Dermis microvascular lymphatic vessel endothelial cell (primary cell): ENCODE measurements around the gene DNAJB2. TPM values are rescaled to one million over a fixed set of nuclear protein-coding genes. Genes with fewer than 3 reads are reported as not detected.
"Not testable (repeated sequence)": the region's sequence is repeated elsewhere in the genome, so short reads cannot be mapped to it uniquely, and the experiment has no call there.

Experiments
- DNase-seq, 2 donors: peaks; one replicate each; pipeline versions ENCODE4 v3.0.0 to v3.0.0-alpha.2; 2010; ENCODE audit warnings: low read depth in 2 of 2
- total RNA-seq: library from RNA; depleted of rRNA; stranded (reverse); fragments of >200 nt; gene quantifications from 2 replicates; pipeline ENCODE4 v1.2.1, GENCODE V29; 2014

DNAJB2 gene
- total RNA-seq, 1 donor from 2014 or later = 15.4 TPM

DNA sequence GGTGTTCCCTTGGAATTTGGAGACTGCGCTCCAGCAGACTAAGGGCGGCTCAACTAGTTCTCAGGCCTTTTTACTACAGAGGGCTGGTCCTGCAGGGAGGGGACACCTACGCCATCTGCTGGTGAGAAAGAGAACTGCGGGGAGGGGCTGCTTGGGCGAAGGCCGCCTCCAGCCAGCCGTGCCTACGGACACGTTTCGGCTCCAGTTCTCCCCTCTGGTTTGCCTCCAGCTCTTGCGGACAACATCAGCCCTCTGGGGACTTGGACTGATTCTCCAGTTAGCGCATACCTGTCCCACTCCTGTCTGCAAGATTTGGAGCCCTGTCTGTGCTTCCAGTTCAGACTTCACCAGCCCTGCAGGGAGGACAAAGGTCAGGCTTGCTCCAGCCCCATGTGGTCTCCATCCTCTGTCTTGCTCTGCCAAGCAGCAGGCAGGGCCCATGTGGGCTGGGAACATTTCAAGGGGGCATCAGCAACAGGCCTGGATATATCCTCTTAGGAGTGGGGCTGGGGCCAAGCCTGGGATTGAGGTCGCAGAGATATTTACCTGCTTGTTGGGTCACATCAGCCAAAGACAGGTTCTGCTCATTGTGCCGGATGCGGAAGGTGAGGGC lies 19.7 kb downstream of the DNAJB2 start:
- DNase-seq = peak in 1 of 2 donors; percentile 65

- DNase-seq = no peak
These were observed 20.2 kb downstream of the DNAJB2 start for GRCh38 chr2:219299372-219299760.

DNA sequence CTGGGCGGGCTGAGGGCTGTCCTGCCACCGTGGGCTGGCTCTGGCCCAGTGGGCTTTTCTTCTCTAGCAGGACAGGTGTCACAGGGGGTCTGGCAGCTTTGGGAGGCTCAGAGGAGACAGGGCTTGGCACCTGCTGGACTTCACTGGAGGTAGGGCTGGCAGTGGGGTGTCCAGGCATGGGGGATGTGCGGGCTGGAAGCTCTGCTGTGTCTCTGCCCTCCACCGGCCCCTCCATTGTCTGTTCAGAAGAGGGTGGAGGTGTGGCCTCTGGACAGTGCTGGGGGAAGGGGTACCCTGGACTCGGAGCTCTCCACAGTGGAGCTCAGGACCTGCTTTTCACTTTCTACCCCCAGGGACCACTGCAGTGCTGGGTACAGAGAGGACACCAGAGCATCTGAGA lies 20.9 kb downstream of the DNAJB2 start:
- no peak for DNase-seq

DNA sequence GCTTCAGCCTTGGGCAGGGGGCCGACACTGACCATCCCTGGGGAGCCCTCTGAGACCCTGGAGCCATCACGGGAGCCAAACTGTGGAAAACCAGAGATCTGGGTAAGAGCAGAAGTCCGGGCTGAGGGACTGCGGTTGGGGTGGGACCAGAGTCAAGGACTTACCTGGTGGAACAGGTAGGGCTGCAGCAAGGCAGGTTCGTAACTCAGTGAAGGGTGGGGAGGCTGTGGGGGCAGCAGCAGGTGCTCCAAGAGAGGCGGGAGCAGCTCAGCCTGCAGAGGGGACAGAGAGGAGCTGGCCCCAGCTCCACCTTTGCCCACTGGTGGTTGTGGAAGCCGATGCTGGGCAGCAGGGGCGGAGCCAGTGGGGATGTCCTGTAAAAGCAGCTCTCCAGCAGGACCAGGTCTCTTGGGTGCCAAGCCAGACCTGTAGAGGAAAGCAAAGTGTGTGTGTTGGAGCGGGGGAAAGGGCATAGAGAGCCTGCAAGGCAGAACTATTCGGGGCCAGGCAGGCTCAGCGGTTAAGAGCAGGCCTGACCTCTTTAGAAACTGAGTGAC lies 23.3 kb downstream of the DNAJB2 start:
- DNase-seq = no peak

DNA sequence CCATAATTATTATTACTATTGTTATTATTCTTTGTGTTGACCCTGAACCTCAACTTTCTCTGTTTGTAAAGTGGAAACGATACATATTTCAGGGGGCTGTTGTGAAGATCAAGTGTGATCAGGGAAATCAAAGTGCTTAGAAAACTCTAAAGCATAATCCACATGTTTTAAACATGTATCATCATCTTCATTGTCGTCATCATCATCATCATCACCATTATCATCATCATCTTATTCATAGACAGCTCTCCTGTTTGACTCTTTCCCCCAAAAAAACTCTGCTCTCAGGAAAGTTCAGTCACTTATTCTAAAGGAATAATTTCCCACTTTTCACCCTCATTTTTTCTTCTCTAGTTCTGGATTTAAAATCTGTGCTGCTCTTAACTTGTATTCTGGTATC lies 25.1 kb downstream of the DNAJB2 start:
- DNase-seq = no peak

- DNase-seq = no peak
These were observed 26.9 kb downstream of the DNAJB2 start for GRCh38 chr2:219306047-219306446.

DNA sequence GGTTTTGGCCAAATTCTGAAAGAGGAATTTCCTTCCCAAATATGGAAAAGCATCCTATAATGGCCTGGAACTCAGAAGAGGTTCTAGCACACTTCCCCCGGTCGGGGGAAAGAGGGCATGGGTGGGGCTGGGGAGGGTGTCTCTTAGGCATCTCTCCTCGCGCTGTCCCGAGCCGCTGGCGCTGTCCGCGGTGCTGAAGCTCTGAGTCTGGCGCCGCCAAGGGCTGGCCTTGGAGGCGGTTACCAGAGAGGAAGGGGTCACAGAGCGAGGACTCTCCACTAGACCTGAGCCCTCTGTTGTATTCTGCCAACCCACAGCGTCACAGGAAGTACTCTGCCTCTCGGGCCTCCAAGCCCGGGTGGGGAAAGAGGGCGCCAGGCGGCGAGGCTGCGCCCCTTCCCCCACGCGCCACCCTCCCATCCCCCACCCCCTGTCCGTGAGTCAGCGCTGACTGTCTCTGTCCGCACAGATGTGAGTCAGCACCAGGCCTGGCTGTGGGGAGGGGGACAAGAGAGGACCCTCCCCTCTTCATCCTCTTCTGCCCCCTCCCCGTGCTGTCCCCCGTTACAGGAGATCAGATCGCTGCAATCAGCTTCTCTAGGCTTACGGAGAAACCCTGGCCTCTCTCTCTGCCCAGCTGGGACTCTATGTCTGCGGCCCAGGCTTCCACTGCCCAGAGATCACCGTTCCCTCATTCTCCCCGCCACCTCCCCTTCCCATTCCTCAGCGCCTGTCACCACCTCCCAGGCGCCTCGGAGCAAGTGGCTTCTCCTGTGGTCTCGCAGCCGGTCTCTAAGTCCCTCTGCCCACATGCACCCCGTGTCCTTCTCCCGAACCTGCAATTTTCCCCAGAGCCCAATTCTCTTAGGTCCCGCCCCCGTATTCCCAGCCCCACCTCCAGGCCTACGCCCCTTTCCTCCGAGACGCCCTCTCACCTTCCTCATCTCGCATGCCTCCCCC lies 29.3 kb downstream of the DNAJB2 start:
- peak; percentile 10 to 50 for DNase-seq

- no peak for DNase-seq
These were observed 30.1 kb downstream of the DNAJB2 start, which contains the start of gene PTPRN for GRCh38 chr2:219309278-219309677. Gene PTPRN (minus strand): TSS chr2:219309401. CDS start chr2:219309332, 69 bp downstream.

GRCh38 chr2:219312683-219313263 lies 33.6 kb downstream of the DNAJB2 start:
- not testable (repeated sequence) for DNase-seq

GRCh38 chr2:219314804-219315468 lies 35.8 kb downstream of the DNAJB2 start:
- DNase-seq = no peak

- no peak for DNase-seq
These were observed 44.3 kb downstream of the DNAJB2 start for GRCh38 chr2:219323434-219323833.

DNA sequence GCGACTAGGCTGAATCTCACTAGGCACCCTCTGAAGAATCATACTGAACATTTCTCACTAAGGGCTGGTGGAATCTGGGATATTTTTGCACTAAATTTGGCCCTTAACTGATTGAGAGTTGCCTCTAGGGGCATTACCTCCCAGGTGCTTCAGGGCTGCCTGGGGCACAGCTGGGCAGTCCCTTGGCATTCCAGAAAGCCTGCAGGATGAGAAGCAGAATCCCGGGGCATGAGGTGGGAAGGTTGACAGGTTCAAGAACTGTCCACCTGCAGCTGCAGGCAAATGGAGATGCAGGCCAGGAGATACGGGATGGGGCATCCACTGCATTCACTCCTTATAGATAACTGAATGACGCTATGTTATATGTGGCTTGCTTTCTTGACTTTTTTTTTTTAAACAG lies 46.0 kb downstream of the DNAJB2 start:
- DNase-seq = no peak

- DNase-seq = no peak
These were observed 46.6 kb downstream of the DNAJB2 start for GRCh38 chr2:219325657-219326315.

DNA sequence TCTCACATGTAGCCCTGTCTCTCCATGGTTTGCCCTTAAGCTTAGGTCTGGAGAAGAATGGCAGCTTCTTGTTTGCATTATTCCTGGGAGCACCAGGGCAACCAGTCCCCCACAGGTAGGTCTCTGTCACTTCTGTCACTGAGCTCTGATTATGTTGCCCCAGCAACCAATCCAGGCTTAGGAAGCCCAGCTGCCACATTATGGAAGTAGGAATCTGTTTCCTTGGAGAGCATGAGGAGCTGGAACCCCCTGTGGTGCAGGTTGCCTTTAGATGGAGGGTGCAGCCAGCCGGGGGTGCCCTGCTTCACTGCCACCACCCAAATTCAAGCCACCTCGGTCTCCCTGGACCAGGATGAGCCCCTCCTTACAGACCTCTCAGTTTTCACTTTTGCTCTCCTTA lies 48.6 kb downstream of the DNAJB2 start:
- DNase-seq = no peak

DNA sequence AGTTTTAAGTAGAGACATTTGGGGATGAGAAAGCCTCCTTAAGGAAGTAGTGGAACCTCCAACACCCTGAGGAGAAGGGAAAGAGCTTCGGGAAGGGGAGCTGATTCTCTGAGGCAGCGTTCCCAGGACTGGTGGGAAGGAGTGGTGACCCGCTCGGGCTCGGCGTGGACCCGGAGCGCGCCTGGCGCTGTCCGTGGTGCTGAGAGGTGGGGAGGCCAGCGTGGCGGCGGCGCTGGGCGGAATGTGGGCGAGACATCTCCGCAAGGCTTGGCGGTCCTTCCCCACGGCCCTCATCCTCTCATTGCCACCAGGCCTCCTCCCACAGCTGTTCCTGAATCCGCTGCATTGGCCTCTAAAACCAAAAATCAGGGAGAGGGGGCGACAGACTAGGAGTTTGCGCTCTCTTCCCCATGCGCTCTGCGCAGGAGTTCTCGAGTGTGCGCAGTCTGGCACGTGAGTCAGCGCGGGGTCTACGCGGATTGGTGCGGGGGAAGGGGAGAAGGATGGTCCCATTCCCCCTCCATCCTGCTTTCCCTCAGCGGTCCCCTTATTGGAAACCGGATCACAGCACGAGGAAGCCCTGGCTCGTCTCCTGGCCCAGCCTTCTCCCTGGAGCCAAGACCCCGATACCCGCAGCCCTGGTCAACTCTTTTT lies 52.5 kb downstream of the DNAJB2 start:
- peak in 1 of 2 donors; percentile 28 for DNase-seq

DNA sequence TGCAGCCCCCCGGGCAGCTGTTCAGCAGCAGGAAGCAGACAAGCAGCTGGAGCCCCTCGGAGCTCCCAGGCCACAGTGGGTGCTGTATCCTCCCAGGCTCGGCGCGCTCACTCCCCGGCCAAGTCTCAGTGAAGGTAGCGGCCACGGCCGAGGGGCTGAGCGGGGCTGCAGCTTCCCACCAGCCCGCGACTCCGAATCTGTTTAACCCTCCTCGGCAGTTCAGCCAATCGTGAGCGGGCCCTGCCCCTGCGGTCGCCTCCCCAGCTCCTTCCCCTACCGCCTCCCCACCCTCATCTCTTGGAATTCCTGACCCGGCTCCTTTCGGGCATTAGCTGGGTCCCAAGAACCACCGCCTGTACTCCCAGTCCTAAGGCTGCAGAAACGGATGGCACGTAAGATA lies 53.4 kb downstream of the DNAJB2 start, which contains the start of gene RESP18:
Gene RESP18 (minus strand): TSS at position 203 of the 400 bp plus-strand sequence.
- DNase-seq = no peak

DNA sequence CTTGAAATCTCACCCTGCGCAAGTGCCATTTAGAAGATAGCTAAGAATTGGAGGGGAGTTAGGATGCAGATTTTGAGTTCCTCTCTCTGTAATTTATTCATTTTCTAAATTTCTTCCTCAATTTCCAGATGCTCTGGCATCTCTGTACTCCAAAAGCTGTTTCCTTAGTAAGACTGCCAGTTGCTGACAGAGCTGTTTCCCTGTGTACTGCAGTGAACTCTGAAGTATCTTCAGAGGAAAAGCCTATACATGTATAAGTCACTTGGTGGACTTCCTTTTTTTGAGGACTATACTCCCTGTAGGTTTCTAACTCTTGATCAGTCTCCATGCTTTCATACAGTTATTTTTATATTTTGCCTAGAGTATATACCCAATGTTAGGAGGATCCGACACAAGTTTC lies 54.9 kb downstream of the DNAJB2 start:
- no peak for DNase-seq

DNA sequence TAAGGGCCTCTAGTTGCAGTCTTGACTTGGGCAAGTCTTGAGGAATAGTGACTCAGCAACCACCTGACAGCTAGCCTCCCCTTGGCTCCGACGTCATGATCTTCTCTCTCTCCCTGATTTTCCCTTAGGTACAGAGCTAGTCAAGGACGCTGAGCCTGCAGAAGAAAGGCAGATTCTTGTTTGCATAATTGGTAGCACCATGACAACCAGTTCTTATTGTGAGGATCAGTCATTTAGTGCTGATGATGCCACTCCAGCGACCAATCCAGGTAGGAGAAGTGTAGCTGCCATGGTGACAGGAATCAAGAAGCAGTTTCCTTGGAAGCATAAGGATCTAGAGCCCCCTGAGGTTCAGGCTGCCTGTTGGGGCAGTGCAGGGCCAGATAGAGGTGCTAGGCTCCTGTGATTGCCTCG lies 56.2 kb downstream of the DNAJB2 start:
- DNase-seq = no peak
